ENCODE data around the gene TAOK1. TPM values are rescaled to one million over a fixed set of nuclear protein-coding genes. Genes with fewer than 3 reads are reported as not detected.

TAOK1 gene
- total RNA-seq, 1 donor from 2014 or later = 41.9 TPM

GRCh38 chr17:29596811-29597210, 206.6 kb downstream of the TAOK1 start:
- Mint-ChIP-seq H3K9me3 (no peaks in the 10 kb centered on the region), H3K4me3 (ENCODE audit: low read depth) (no peak overlapping the region), H3K4me1 (ENCODE audit: low read depth) (peaks cover 16% of the 10 kb centered on the region), H3K36me3 (ENCODE audit: low read depth) (no peaks in the 10 kb centered on the region), H3K27ac (no peak overlapping the region), H3K27me3 (ENCODE audit: low read depth) (no peaks in the 10 kb centered on the region)
- no peak for DNase-seq (ENCODE audit: low spot score)
- intact Hi-C loops (cut with micrococcal nuclease) = no loop called here

- Mint-ChIP-seq H3K27ac (no peak overlapping the region), H3K4me3 (ENCODE audit: low read depth) (no peak overlapping the region), H3K27me3 (ENCODE audit: low read depth) (no peaks in the 10 kb centered on the region), H3K4me1 (ENCODE audit: low read depth) (peaks cover 9% of the 10 kb centered on the region), H3K9me3 (no peaks in the 10 kb centered on the region), H3K36me3 (ENCODE audit: low read depth) (no peaks in the 10 kb centered on the region)
- intact Hi-C loops (cut with micrococcal nuclease) = no loop called here
- no peak for DNase-seq (ENCODE audit: low spot score)
Observed at GRCh38 chr17:29597361-29598172, 207.4 kb downstream of the TAOK1 start.

Other genes with a start within 250 kb of the TAOK1 start
- gene MYO18A, start 210.0 kb upstream of the TAOK1 start, total RNA-seq = 49.5 and 50.3 TPM in 2 replicates
- not detected in 2 replicates for gene CRYBA1, start 143.5 kb upstream of the TAOK1 start, total RNA-seq
- 83.3 and 85.7 TPM in 2 replicates for gene NUFIP2, start 96.2 kb upstream of the TAOK1 start, total RNA-seq
- 19.5 and 20.2 TPM in 2 replicates for gene ABHD15, start 176.7 kb downstream of the TAOK1 start, total RNA-seq
- gene TP53I13, start 178.3 kb downstream of the TAOK1 start, total RNA-seq = 78.2 and 84.8 TPM in 2 replicates
- gene GIT1, start 199.3 kb downstream of the TAOK1 start, total RNA-seq = 67.3 and 72.4 TPM in 2 replicates
- 34.1 and 41.6 TPM in 2 replicates for gene ANKRD13B, start 202.8 kb downstream of the TAOK1 start, total RNA-seq
- gene CORO6, start 232.5 kb downstream of the TAOK1 start, total RNA-seq = 3.1 and 3.8 TPM in 2 replicates